Small intestine (tissue), 7 donors: ENCODE data around the gene CDK19. TPM values are rescaled to one million over a fixed set of nuclear protein-coding genes. Genes with fewer than 3 reads are reported as not detected.
A peak's percentile ranks its signal among the peaks of the same experiment; 100 is the strongest.

ENCODE experiments used
- DNase-seq, 2 donors: peaks; one replicate each; pipeline versions ENCODE4 v3.0.0 to v3.0.0-alpha.2; 2013
- FAIRE-seq: peaks from 2 replicates; lab custom pipeline; 2012; peaks lifted over from hg19 to GRCh38; lab: Jason Lieb, UNC
- H3K27ac ChIP-seq, 3 donors: one replicate each; pipeline ENCODE4 v1.5.1; 2013; ENCODE audit warnings: low read length in 2 of 3, mild to moderate bottlenecking in 2 of 3, control low read depth in 1 of 3, inconsistent platforms in 1 of 3, low read depth in 1 of 3, moderate library complexity in 1 of 3
- H3K27me3 ChIP-seq, 3 donors: one replicate each; pipeline ENCODE4 v1.6.1; 2013; ENCODE audit warnings: low read length in 3 of 3, inconsistent platforms in 1 of 3; ENCODE audit not compliant: control insufficient read depth in 3 of 3, insufficient read depth in 3 of 3
- H3K36me3 ChIP-seq, 3 donors: one replicate each; pipeline ENCODE4 v1.6.1; 2013; ENCODE audit warnings: low read length in 3 of 3, inconsistent platforms in 1 of 3, low read depth in 1 of 3, mild to moderate bottlenecking in 1 of 3, moderate library complexity in 1 of 3; ENCODE audit not compliant: control insufficient read depth in 3 of 3, insufficient read depth in 2 of 3
- H3K4me1 ChIP-seq, 3 donors: one replicate each; pipeline ENCODE4 v1.6.1; 2013; ENCODE audit warnings: low read length in 2 of 3, inconsistent platforms in 1 of 3, low read depth in 1 of 3, mild to moderate bottlenecking in 1 of 3, moderate library complexity in 1 of 3; ENCODE audit not compliant: control insufficient read depth in 3 of 3, insufficient read depth in 2 of 3
- H3K4me3 ChIP-seq, 3 donors: one replicate each; pipeline ENCODE4 v1.5.1; 2013; ENCODE audit warnings: low read length in 3 of 3, control low read depth in 1 of 3, inconsistent platforms in 1 of 3, low read depth in 1 of 3, mild to moderate bottlenecking in 1 of 3, moderate library complexity in 1 of 3
- H3K9me3 ChIP-seq, 2 donors: one replicate each; pipeline ENCODE4 v1.6.1; 2013; ENCODE audit warnings: low read depth in 1 of 2, low read length in 1 of 2; ENCODE audit not compliant: control insufficient read depth in 2 of 2, insufficient read depth in 1 of 2
- WGBS, 3 donors: extraction: QIAGEN DNeasy Blood & Tissue Kit; methylation state at CpG; one replicate each; pipeline ENCODE4 v1.1.7; 2013; 5-methylcytosine and 5-hydroxymethylcytosine counted together
- polyA plus RNA-seq, 4 donors: library from polyadenylated mRNA; stranded (reverse) in 3 of 4; unstranded in 1 of 4; fragments of 200-250 nt in 3 of 4; fragments of 120-200 nt in 1 of 4; gene quantifications; one replicate each; pipeline versions ENCODE4 v1.2.1 to v1.2.3, GENCODE V29; 2013
- donor health status: healthy with polysubstance abuse.
- donor health status: control.
- donor health status: control.
- donor health status: Bipolar disorder and iron deficiency.
- donor health status: healthy.

CDK19 gene
- polyA plus RNA-seq, 4 donors = 4.3 to 17.4 (median 7.4) TPM

- H3K4me1 ChIP-seq = no peaks in the 10 kb centered on the region
- WGBS, 3 donors = 41 to 47% (median 42%) methylated on average over 2 of the region's 2 CpGs
- no peak overlapping the region for H3K27ac ChIP-seq
- H3K27me3 ChIP-seq = no peaks in the 10 kb centered on the region
- H3K9me3 ChIP-seq = no peaks in the 10 kb centered on the region
- no peak for FAIRE-seq
- H3K4me3 ChIP-seq = no peak overlapping the region
- DNase-seq = no peak
- H3K36me3 ChIP-seq = no peaks in the 10 kb centered on the region
These were observed 112.0 kb downstream of the CDK19 start for GRCh38 chr6:110703010-110703905.

DNA sequence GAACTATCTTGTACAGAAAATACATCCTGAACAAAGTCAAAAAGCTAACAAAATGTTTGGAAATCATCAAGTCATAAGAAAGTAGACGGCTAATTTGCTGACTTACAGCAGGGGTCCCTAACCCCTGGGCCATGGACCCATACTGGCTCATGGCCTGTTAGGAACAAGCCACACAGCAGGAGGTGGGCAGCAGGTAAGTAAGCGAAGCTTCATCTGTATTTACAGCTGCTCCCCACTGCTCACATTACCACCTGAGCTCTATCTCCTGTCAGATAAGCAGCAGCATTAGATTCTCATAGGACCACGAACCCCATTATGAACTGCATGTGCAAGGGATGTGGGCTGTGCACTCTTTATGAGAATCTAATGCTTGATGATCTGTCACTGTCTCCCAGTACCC, 115.5 kb downstream of the CDK19 start:
- Histone ChIP-seq H3K36me3 (no peaks in the 10 kb centered on the region), H3K4me3 (no peak overlapping the region), H3K27me3 (no peaks in the 10 kb centered on the region), H3K9me3 (peaks cover 0 to 3% of the 10 kb centered on the region in 2 donors), H3K27ac (no peak overlapping the region), H3K4me1 (no peaks in the 10 kb centered on the region)
- 81 to 86% (median 84%) methylated on average over 3 of the region's 3 CpGs for WGBS, 3 donors
- DNase-seq (no peak), FAIRE-seq (no peak)

GRCh38 chr6:110693994-110694393, 121.3 kb downstream of the CDK19 start:
- FAIRE-seq (no peak), DNase-seq (no peak)
- no peaks in the 10 kb centered on the region for H3K27me3 ChIP-seq
- peaks cover 0 to 3% (median 0%) of the 10 kb centered on the region in 3 donors for H3K4me1 ChIP-seq
- no peak overlapping the region for H3K4me3 ChIP-seq
- no peak overlapping the region for H3K27ac ChIP-seq
- H3K36me3 ChIP-seq = peaks cover 0 to 8% (median 0%) of the 10 kb centered on the region in 3 donors
- H3K9me3 ChIP-seq = peaks cover 0 to 3% of the 10 kb centered on the region in 2 donors

DNA sequence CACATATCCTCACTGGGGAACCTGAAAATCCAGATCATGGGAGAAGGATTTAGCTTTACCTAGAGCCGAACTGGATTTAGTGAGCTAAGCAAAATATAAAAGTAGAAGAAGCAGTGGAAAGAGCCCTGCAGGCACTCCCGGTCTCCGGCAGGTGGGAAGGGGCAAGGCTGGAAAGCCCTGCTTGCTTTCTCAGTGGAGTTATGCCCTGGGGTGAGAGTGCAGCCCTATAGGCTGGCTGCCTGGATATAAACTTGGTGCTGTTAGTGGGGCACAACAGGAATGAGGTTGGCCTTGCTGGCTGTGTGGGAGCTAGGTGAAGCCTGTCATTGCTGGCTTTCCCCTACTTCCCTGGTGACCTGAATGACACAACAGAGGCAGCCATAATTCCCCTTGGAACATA, 122.0 kb downstream of the CDK19 start:
- Histone ChIP-seq H3K4me3 (no peak overlapping the region), H3K27me3 (no peaks in the 10 kb centered on the region), H3K9me3 (peaks cover 0 to 3% of the 10 kb centered on the region in 2 donors), H3K27ac (no peak overlapping the region), H3K4me1 (peaks cover 0 to 3% (median 3%) of the 10 kb centered on the region in 3 donors), H3K36me3 (peaks cover 0 to 8% (median 0%) of the 10 kb centered on the region in 3 donors)
- no peak for FAIRE-seq
- DNase-seq = no peak
- WGBS, 3 donors = 96 to 98% (median 97%) methylated on average over 3 of the region's 3 CpGs

- FAIRE-seq (no peak), DNase-seq (no peak)
- Histone ChIP-seq H3K36me3 (peaks cover 0 to 8% (median 0%) of the 10 kb centered on the region in 3 donors), H3K9me3 (no peaks in the 10 kb centered on the region), H3K27me3 (no peaks in the 10 kb centered on the region), H3K4me3 (no peak overlapping the region), H3K4me1 (peaks cover 0 to 3% (median 3%) of the 10 kb centered on the region in 3 donors), H3K27ac (no peak overlapping the region)
- WGBS, 3 donors = 83 to 92% (median 91%) methylated on average over 5 of the region's 5 CpGs
These were observed 124.4 kb downstream of the CDK19 start for GRCh38 chr6:110690916-110691315.

DNA sequence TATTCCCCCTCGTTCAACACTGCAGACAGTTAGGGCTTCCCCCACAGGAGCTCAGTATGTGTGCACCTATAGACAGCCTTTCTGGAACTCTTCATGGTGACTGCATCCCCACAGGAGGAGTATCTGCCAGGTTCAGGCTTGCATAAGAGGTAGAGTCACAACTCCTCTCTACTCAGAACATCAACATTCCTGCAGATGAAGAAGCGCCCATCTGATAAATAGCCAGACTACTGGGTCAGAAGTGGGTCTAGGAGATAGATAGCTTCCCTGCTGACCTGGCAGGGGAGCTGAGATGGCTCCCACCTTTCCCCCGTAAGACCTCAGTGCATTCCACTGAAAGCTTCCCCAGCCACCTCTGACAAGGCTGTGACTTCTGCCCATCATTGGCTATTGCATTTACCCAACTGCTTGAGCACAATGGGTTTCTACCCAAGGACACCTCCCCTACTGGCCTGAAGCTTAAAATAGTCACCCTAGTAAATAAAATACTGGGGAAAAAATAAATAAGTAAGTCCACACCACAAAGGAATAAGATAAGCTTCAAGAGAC, 125.1 kb downstream of the CDK19 start:
- FAIRE-seq = no peak
- H3K27ac ChIP-seq = no peak overlapping the region
- no peak overlapping the region for H3K4me3 ChIP-seq
- H3K27me3 ChIP-seq = no peaks in the 10 kb centered on the region
- H3K4me1 ChIP-seq = peaks cover 0 to 3% (median 3%) of the 10 kb centered on the region in 3 donors
- DNase-seq = no peak
- no peaks in the 10 kb centered on the region for H3K9me3 ChIP-seq
- peaks cover 0 to 8% (median 0%) of the 10 kb centered on the region in 3 donors for H3K36me3 ChIP-seq
- WGBS, 3 donors = 92 to 100% (median 94%) methylated on average over 3 of the region's 3 CpGs

GRCh38 chr6:110689275-110689935, 125.9 kb downstream of the CDK19 start:
- no peaks in the 10 kb centered on the region for H3K9me3 ChIP-seq
- peaks cover 0 to 3% (median 3%) of the 10 kb centered on the region in 3 donors for H3K4me1 ChIP-seq
- 80 to 86% (median 81%) methylated on average over 6 of the region's 6 CpGs for WGBS, 3 donors
- H3K4me3 ChIP-seq = no peak overlapping the region
- no peak overlapping the region for H3K27ac ChIP-seq
- no peak for FAIRE-seq
- peaks cover 0 to 8% (median 0%) of the 10 kb centered on the region in 3 donors for H3K36me3 ChIP-seq
- H3K27me3 ChIP-seq = no peaks in the 10 kb centered on the region
- DNase-seq = peak in 1 of 2 donors; percentile 15

DNA sequence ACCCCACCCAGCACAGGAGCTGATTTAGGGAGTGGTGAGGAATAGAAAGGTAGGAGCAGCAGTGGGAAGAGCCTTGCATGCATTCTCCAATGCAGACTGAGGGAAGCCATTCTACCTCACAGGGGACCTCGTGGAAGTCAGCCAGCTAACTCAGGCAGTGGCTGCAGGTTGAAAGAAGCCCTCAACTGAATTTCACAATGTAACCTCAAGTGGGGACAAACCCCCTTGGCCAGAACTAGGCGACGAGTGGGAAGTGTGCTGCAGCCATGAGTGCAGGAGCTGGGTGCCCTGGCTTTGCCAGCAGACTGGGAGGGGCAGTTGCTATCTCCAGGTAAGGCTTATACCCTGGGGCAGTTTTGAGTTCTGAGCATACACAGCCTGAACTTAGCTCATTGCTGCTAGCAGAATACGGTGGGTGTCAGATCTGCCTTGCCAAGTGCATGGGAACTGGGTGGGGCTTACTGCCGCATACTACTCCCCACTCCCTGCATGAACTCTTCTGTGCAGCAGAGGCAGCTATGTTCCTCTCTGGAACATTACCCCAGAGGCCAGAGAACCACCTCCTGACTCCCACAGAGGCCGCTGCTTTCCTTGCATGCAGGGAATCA, 126.5 kb downstream of the CDK19 start:
- peaks cover 0 to 3% (median 3%) of the 10 kb centered on the region in 3 donors for H3K4me1 ChIP-seq
- 20 to 54% (median 33%) methylated on average over 6 of the region's 6 CpGs for WGBS, 3 donors
- H3K9me3 ChIP-seq = no peaks in the 10 kb centered on the region
- no peak for FAIRE-seq
- no peak overlapping the region for H3K4me3 ChIP-seq
- H3K36me3 ChIP-seq = peaks cover 0 to 8% (median 0%) of the 10 kb centered on the region in 3 donors
- DNase-seq = peak in 1 of 2 donors; percentile 40
- H3K27me3 ChIP-seq = no peaks in the 10 kb centered on the region
- H3K27ac ChIP-seq = no peak overlapping the region
